CD14-positive monocyte (primary cell): ENCODE measurements around the gene PGD. TPM values are rescaled to one million over a fixed set of nuclear protein-coding genes. Genes with fewer than 3 reads are reported as not detected.
"Not testable (repeated sequence)": the region's sequence is repeated elsewhere in the genome, so short reads cannot be mapped to it uniquely, and the experiment has no call there.

Experiments used
- DNase-seq, 3 donors: peaks; one replicate each; pipeline ENCODE4 v3.0.0-alpha.2; 2011 to 2022
- H2AFZ ChIP-seq: 2 replicates; pipeline ENCODE4 v1.6.0; 2012; ENCODE audit warnings: mild to moderate bottlenecking, low read depth, low read length, inconsistent platforms; ENCODE audit not compliant: insufficient read depth, poor library complexity, severe bottlenecking
- H3K27ac ChIP-seq, 2 donors: 1 replicate in 1 of 2; 2 replicates in 1 of 2; pipeline ENCODE4 v1.5.1; 2012 to 2013; ENCODE audit warnings: low read length in 2 of 2, control low read depth in 1 of 2, inconsistent platforms in 1 of 2, low read depth in 1 of 2, mild to moderate bottlenecking in 1 of 2
- H3K27me3 ChIP-seq, 2 donors: one replicate each; pipeline versions ENCODE4 v1.6.0 to v1.6.1; 2011 to 2013; ENCODE audit warnings: low read length in 2 of 2; ENCODE audit not compliant: control insufficient read depth in 2 of 2, insufficient read depth in 2 of 2
- H3K36me3 ChIP-seq, 2 donors: replicated peaks in 1 of 2; 1 replicate in 1 of 2; 2 replicates in 1 of 2; pipeline versions ENCODE4 v1.5.1 to v1.6.1; 2012 to 2013; ENCODE audit warnings: low read length in 2 of 2, control low read depth in 1 of 2, inconsistent platforms in 1 of 2, mild to moderate bottlenecking in 1 of 2; ENCODE audit not compliant: insufficient read depth in 2 of 2, control insufficient read depth in 1 of 2
- H3K4me1 ChIP-seq, 2 donors: 1 replicate in 1 of 2; 2 replicates in 1 of 2; pipeline versions ENCODE4 v1.5.1 to v1.6.1; 2012 to 2013; ENCODE audit warnings: low read length in 2 of 2, control low read depth in 1 of 2, inconsistent platforms in 1 of 2, mild to moderate bottlenecking in 1 of 2, moderate library complexity in 1 of 2; ENCODE audit not compliant: insufficient read depth in 2 of 2, control insufficient read depth in 1 of 2
- H3K4me2 ChIP-seq: replicated peaks from 2 replicates; pipeline ENCODE3; 2012; ENCODE audit warnings: low read length, moderate library complexity, mild to moderate bottlenecking; ENCODE audit not compliant: poor library complexity, severe bottlenecking; ENCODE audit errors: extremely low read depth
- H3K4me3 ChIP-seq, 3 experiments: fragments of 200-600 bp in 1 of 3; sonication (generic) in 1 of 3; replicated peaks in 1 of 3; 1 replicate in 2 of 3; 2 replicates in 1 of 3; pipeline ENCODE4 v1.5.1; 2011 to 2013; ENCODE audit warnings: low read length in 3 of 3, mild to moderate bottlenecking in 3 of 3, control low read depth in 2 of 3, low read depth in 2 of 3, inconsistent platforms in 1 of 3, moderate library complexity in 1 of 3
- H3K79me2 ChIP-seq: 2 replicates; pipeline ENCODE4 v1.6.0; 2012; ENCODE audit warnings: mild to moderate bottlenecking, control low read depth, inconsistent platforms, low read length, moderate library complexity; ENCODE audit not compliant: insufficient read depth
- H3K9ac ChIP-seq: 2 replicates; pipeline ENCODE4 v1.6.0; 2017; ENCODE audit warnings: low read length, mild to moderate bottlenecking; ENCODE audit not compliant: insufficient read depth, poor library complexity, severe bottlenecking
- H3K9me3 ChIP-seq, 2 donors: replicated peaks in 1 of 2; 1 replicate in 1 of 2; 2 replicates in 1 of 2; pipeline versions ENCODE4 v1.5.1 to v1.6.1; 2012 to 2013; ENCODE audit warnings: low read length in 2 of 2, control low read depth in 1 of 2; ENCODE audit not compliant: control insufficient read depth in 1 of 2, insufficient read depth in 1 of 2
- H4K20me1 ChIP-seq: 2 replicates; pipeline ENCODE4 v1.6.0; 2012; ENCODE audit warnings: mild to moderate bottlenecking, low read length, control low read depth, moderate library complexity; ENCODE audit not compliant: insufficient read depth
- H3K27ac Mint-ChIP-seq, 7 donors: one replicate each; pipeline ENCODE4 v1.8.0; 2020; ENCODE audit warnings: mild to moderate bottlenecking in 7 of 7, mixed read lengths in 7 of 7, moderate library complexity in 6 of 7, inconsistent platforms in 2 of 7
- H3K27me3 Mint-ChIP-seq, 3 donors: one replicate each; pipeline ENCODE4 v1.8.0; 2021 to 2022; ENCODE audit warnings: low read depth in 3 of 3, mild to moderate bottlenecking in 3 of 3, mixed read lengths in 3 of 3, moderate library complexity in 3 of 3, inconsistent platforms in 1 of 3
- H3K36me3 Mint-ChIP-seq, 2 donors: one replicate each; pipeline ENCODE4 v1.8.0; 2020; ENCODE audit warnings: mixed read lengths in 2 of 2, inconsistent platforms in 1 of 2, mild to moderate bottlenecking in 1 of 2
- H3K4me1 Mint-ChIP-seq: one replicate; pipeline ENCODE4 v1.8.0; 2020; ENCODE audit warnings: mild to moderate bottlenecking, mixed read lengths
- H3K4me3 Mint-ChIP-seq, 2 donors: one replicate each; pipeline ENCODE4 v1.8.0; 2020; ENCODE audit warnings: mild to moderate bottlenecking in 2 of 2, mixed read lengths in 2 of 2, moderate library complexity in 1 of 2
- H3K9me3 Mint-ChIP-seq, 7 donors: one replicate each; pipeline ENCODE4 v1.8.0; 2020 to 2022; ENCODE audit warnings: mixed read lengths in 7 of 7, mild to moderate bottlenecking in 6 of 7, moderate library complexity in 6 of 7, inconsistent platforms in 2 of 7
- WGBS: methylation state at CpG from one replicate; pipeline ENCODE4 v1.1.5; 2013; ENCODE audit warnings: missing lambda C conversion rate; ENCODE audit not compliant: insufficient coverage; 5-methylcytosine and 5-hydroxymethylcytosine counted together
- intact Hi-C, 2 donors: fragments of 100-400 bp; cut with micrococcal nuclease; formaldehyde crosslinking; loops; one replicate each; pipeline versions ENCODE4 v1.15.0 to v1.15.1; 2023
- polyA plus RNA-seq, 3 donors: library from polyadenylated mRNA; depleted of rRNA in 1 of 3; unstranded in 2 of 3; stranded (reverse) in 1 of 3; fragments of 300-500 nt in 2 of 3; fragments of >200 nt in 1 of 3; fragmentation: Illumina TruSeq in 2 of 3; gene quantifications; 1 replicate in 2 of 3; 2 replicates in 1 of 3; pipeline ENCODE4 v1.2.3, GENCODE V29; 2012 to 2021
- TF ChIP-seq, protein P1 (sequence below): fragments of 200-600 bp; IDR thresholded peaks from one replicate; pipeline ENCODE4 v1.8.0; 2022; ENCODE audit warnings: antibody characterized with exemption, mild to moderate bottlenecking

PGD gene
- polyA plus RNA-seq, 3 donors: 173 to 509 (median 471) TPM

DNA sequence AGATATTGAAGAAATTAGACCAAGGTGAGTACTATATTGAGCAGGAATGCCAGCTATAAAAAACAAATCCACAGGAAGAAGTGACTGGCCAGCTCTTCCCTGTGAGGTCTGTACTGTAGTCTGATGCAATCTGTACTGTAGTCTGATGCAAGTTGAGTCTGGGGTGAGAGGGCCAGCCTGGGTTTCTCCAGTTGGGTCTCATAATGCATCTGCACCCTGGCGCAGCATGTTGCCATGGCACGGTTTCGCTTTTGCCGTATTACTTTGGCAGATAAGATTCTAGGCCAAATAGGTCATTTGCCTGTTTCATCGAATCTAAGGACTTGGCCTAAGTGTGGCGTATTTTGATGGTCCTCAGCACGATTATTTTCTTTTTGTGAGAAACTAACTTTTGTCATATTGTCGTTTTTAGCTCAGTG, 24.4 kb upstream of the PGD start:
- peaks cover 48 to 78% of the 10 kb centered on the region in 2 donors for H3K36me3 Mint-ChIP-seq
- peaks cover 15 to 18% of the 10 kb centered on the region in 2 donors for H3K4me1 ChIP-seq
- no peak overlapping the region for H3K4me3 Mint-ChIP-seq
- H3K9me3 Mint-ChIP-seq: no peaks in the 10 kb centered on the region
- no peak overlapping the region for H2AFZ ChIP-seq
- peaks cover 25% of the 10 kb centered on the region for H3K4me1 Mint-ChIP-seq
- no peak overlapping the region for H3K9ac ChIP-seq
- H3K36me3 ChIP-seq: peaks cover 46 to 69% of the 10 kb centered on the region in 2 donors
- peak overlapping the region in 2 of 7 donors; percentile 22 to 78 for H3K27ac Mint-ChIP-seq
- H3K27ac ChIP-seq: peak overlapping the region in 1 of 2 donors; percentile 11
- no peak for DNase-seq
- H3K79me2 ChIP-seq: no peaks in the 10 kb centered on the region
- no peaks in the 10 kb centered on the region for H3K27me3 ChIP-seq
- no peak overlapping the region for H3K4me2 ChIP-seq
- WGBS: 91% methylated on average over 6 of the region's 8 CpGs
- no peaks in the 10 kb centered on the region for H3K9me3 ChIP-seq
- TF ChIP-seq, protein P1, sequence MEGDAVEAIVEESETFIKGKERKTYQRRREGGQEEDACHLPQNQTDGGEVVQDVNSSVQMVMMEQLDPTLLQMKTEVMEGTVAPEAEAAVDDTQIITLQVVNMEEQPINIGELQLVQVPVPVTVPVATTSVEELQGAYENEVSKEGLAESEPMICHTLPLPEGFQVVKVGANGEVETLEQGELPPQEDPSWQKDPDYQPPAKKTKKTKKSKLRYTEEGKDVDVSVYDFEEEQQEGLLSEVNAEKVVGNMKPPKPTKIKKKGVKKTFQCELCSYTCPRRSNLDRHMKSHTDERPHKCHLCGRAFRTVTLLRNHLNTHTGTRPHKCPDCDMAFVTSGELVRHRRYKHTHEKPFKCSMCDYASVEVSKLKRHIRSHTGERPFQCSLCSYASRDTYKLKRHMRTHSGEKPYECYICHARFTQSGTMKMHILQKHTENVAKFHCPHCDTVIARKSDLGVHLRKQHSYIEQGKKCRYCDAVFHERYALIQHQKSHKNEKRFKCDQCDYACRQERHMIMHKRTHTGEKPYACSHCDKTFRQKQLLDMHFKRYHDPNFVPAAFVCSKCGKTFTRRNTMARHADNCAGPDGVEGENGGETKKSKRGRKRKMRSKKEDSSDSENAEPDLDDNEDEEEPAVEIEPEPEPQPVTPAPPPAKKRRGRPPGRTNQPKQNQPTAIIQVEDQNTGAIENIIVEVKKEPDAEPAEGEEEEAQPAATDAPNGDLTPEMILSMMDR: no peak
- H3K27me3 Mint-ChIP-seq: peaks cover 0 to 2% (median 2%) of the 10 kb centered on the region in 3 donors
- no peaks in the 10 kb centered on the region for H4K20me1 ChIP-seq
- no peak overlapping the region for H3K4me3 ChIP-seq
- intact Hi-C loops: no loop called here

DNA sequence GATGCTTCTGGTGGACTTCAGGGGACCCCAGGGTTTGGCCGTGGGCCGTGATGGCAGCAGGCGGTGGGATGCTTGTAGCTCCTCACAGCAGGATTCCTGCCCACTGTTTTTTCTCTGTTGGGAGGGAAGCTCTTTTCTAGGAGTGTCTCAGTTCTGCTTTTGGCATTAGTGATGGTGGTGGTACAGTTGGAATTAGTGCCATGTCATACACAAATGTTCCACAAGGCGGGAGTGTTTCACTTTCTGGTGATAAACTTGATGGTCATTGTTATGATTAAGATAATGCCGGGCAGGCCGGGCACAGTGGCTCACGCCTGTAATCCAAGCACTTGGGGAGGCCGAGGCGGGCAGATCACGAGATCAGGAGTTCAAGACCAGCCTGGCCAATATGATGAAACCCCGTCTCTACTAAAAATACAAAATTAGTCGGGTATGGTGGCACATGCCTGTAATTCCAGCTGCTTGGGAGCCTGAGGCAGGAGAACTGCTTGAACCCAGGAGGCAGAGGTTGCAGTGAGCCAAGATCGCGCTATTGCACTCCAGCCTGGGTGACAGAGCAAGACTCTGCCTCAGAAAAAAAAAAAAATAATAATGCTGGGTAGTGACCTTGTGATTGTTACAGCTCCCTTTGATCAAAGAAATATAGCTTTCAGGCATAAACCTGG, 21.4 kb upstream of the PGD start:
- WGBS: 14% methylated on average over 10 of the region's 14 CpGs
- intact Hi-C loops: loop anchor here (1.0 to 5.0 kb wide), 4 partner anchors 50 to 120 kb away; no protein-coding TSS in a partner anchor
- peaks cover 36% of the 10 kb centered on the region for H3K4me1 Mint-ChIP-seq
- peak overlapping the region; percentile 84 to 95 (median 93) for H3K27ac Mint-ChIP-seq
- H3K4me2 ChIP-seq: peak overlapping the region; percentile 38
- H3K9ac ChIP-seq, H2AFZ ChIP-seq, H3K4me3 Mint-ChIP-seq, H3K27me3 ChIP-seq, H3K9me3 ChIP-seq, H3K27me3 Mint-ChIP-seq, H3K79me2 ChIP-seq, H4K20me1 ChIP-seq, H3K9me3 Mint-ChIP-seq: not testable (repeated sequence)
- H3K4me1 ChIP-seq: peaks cover 22 to 32% of the 10 kb centered on the region in 2 donors
- TF ChIP-seq, protein P1: peak; percentile 80
- H3K27ac ChIP-seq: peak overlapping the region; percentile 71 to 78
- peaks cover 30 to 53% of the 10 kb centered on the region in 2 donors for H3K36me3 ChIP-seq
- H3K4me3 ChIP-seq: peak overlapping the region in 1 of 3 experiments; percentile 15
- H3K36me3 Mint-ChIP-seq: peaks cover 41 to 65% of the 10 kb centered on the region in 2 donors
- DNase-seq: peak; percentile 80 to 92 (median 85)
